Muscle layer of duodenum (tissue), 2 donors: Measurements from ENCODE around the gene REN.

Experiments
- H3K27ac ChIP-seq: one replicate; pipeline ENCODE4 v1.7.0; 2013; ENCODE audit warnings: mild to moderate bottlenecking, low read length
- H3K27me3 ChIP-seq: one replicate; pipeline ENCODE4 v1.7.0; 2013; ENCODE audit warnings: low read depth, mild to moderate bottlenecking, control low read depth, low read length
- H3K36me3 ChIP-seq, 2 donors: one replicate each; pipeline ENCODE4 v1.7.0; 2013; ENCODE audit warnings: low read length in 2 of 2, control low read depth in 1 of 2, mild to moderate bottlenecking in 1 of 2; ENCODE audit not compliant: insufficient read depth in 2 of 2, control insufficient read depth in 1 of 2
- H3K4me1 ChIP-seq, 2 donors: one replicate each; pipeline ENCODE4 v1.7.0; 2013; ENCODE audit warnings: low read length in 2 of 2, mild to moderate bottlenecking in 2 of 2, control low read depth in 1 of 2, moderate library complexity in 1 of 2; ENCODE audit not compliant: insufficient read depth in 2 of 2, control insufficient read depth in 1 of 2
- H3K4me3 ChIP-seq, 2 donors: one replicate each; pipeline ENCODE4 v1.7.0; 2013; ENCODE audit warnings: low read length in 2 of 2, low read depth in 1 of 2, mild to moderate bottlenecking in 1 of 2
- H3K9me3 ChIP-seq, 2 donors: one replicate each; pipeline ENCODE4 v1.7.0; 2013; ENCODE audit warnings: low read length in 2 of 2, control low read depth in 1 of 2, mild to moderate bottlenecking in 1 of 2; ENCODE audit not compliant: control insufficient read depth in 1 of 2
- donor health status: healthy.

REN gene

DNA sequence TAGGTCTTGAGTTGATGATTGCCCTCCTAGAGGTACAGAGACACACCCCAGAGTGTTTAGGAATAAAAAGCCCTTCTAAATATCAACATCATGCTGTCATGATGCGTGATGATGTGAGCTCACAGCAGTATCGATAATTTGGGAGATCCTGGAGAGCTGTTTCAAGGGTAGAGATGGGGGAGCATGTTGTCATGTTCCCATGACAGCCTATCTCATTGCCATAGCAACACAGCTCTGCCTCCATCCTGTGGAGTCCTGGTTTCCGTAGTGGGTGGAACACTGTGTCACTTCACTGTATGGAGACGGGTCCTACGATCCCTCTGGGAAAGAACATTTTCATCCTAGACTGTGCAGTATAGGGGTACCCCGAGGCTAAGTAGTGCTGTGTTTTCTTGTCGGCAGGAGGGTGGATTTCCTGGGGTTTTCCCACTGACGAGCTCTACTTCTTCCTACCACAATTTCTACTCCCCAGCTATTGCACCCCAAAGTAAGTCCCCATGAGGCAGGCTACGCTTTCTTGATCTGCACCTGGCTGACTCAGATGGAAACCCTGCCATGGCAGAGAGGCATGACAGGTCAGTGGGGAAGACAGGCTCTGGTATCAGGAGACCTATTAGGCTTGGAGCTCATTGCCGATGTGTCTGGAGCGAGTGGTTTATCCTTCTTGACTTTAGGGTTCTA is 23.0 kb upstream of the REN start:
- no peak overlapping the region for H3K4me3 ChIP-seq
- H3K27me3 ChIP-seq = peaks cover 7% of the 10 kb centered on the region
- no peaks in the 10 kb centered on the region for H3K9me3 ChIP-seq
- H3K4me1 ChIP-seq = no peaks in the 10 kb centered on the region
- no peak overlapping the region for H3K27ac ChIP-seq
- H3K36me3 ChIP-seq = no peaks in the 10 kb centered on the region

DNA sequence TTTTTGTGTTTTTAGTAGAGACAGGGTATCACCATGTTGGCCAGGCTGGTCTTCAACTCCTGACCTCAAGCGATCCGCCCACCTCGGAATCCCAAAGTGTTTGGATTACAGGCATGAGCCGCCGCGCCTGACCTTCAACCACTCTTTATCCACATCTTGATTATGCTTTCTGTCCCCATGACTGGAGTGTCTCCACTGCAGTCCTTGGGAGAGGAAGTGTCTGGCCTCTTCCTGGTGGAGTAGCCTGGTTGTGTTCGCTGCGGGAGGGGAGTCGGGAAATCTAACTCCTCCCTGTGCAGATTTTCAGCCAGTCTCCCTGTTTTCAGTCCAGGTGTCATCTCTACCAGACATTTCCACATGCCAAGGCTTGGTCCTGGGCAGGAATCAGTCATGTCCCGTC is 20.5 kb upstream of the REN start:
- no peaks in the 10 kb centered on the region for H3K9me3 ChIP-seq
- no peak overlapping the region for H3K4me3 ChIP-seq
- no peaks in the 10 kb centered on the region for H3K36me3 ChIP-seq
- peaks cover 7% of the 10 kb centered on the region for H3K27me3 ChIP-seq
- no peak overlapping the region for H3K27ac ChIP-seq
- H3K4me1 ChIP-seq = no peaks in the 10 kb centered on the region

- no peaks in the 10 kb centered on the region for H3K9me3 ChIP-seq
- no peaks in the 10 kb centered on the region for H3K36me3 ChIP-seq
- H3K4me1 ChIP-seq = no peaks in the 10 kb centered on the region
- no peak overlapping the region for H3K4me3 ChIP-seq
- no peaks in the 10 kb centered on the region for H3K27me3 ChIP-seq
- no peak overlapping the region for H3K27ac ChIP-seq
These were observed 15.0 kb upstream of the REN start for GRCh38 chr1:204181116-204181515.

DNA sequence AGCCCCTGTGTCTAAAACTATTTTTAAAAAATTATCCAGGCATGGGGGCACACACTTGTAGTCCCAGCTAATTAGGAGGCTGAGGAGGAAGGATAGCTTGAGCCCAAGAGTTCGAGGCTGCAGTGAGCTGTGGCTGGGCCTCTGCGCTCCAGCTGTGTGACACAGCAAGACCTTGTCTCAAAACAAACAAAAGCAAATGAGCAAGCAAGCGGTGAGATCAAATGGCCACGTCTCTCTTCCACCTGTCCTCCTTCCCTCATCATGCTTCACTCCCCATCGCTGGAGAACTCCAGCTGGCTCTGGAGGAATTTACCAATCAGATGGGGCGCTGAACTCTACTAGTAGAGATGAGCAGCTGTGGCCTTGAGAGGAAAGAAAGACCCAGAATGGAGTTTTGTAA is 14.0 kb upstream of the REN start:
- no peaks in the 10 kb centered on the region for H3K27me3 ChIP-seq
- H3K4me1 ChIP-seq = no peaks in the 10 kb centered on the region
- H3K27ac ChIP-seq = no peak overlapping the region
- H3K4me3 ChIP-seq = no peak overlapping the region
- no peaks in the 10 kb centered on the region for H3K9me3 ChIP-seq
- no peaks in the 10 kb centered on the region for H3K36me3 ChIP-seq

DNA sequence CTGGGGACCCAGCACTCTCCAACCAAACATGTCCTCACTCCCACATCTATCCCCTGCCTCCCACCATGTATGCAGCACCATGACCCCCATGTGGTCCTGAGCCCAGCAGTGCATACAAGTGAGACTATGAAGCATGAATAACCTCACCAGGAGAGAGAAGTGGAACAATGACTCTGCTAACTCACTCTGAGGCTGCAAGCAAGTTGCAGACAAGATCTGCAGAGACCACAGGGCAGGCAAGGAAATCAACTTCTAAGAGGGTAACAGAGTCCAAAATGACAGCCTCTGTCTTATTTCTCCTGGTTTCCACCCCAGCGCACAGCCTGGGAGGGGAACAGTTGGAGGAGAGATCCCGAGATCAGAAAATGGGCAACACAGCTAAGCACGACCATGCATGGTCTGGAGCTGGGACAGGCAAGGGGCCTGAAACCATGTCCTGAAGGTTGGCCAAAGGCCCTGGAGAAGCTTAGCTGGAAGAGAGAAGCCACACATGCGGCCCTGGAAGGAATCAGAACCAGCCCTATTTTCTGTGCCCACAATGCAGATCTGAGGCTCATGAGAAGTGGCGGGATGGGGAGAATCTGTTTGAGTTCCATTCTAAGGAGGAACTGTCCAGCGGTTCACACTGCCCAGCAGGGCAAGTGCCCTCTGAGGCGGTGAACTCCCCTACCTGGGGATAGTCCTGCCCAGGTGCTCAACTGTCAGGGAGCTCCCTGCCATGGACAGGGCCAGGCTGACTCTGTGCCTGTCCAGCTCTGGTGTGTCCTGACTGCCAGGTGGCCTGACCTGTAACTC is 12.5 kb upstream of the REN start:
- Histone ChIP-seq H3K27me3 (no peaks in the 10 kb centered on the region), H3K27ac (no peak overlapping the region), H3K4me3 (no peak overlapping the region), H3K9me3 (no peaks in the 10 kb centered on the region), H3K4me1 (no peaks in the 10 kb centered on the region), H3K36me3 (no peaks in the 10 kb centered on the region)

- no peak overlapping the region for H3K4me3 ChIP-seq
- H3K9me3 ChIP-seq = no peaks in the 10 kb centered on the region
- no peak overlapping the region for H3K27ac ChIP-seq
- H3K36me3 ChIP-seq = no peaks in the 10 kb centered on the region
- H3K4me1 ChIP-seq = no peaks in the 10 kb centered on the region
- H3K27me3 ChIP-seq = no peaks in the 10 kb centered on the region
These were observed 11.0 kb upstream of the REN start for GRCh38 chr1:204177133-204177532.

GRCh38 chr1:204176049-204176448 is 9.9 kb upstream of the REN start:
- no peaks in the 10 kb centered on the region for H3K4me1 ChIP-seq
- H3K4me3 ChIP-seq = no peak overlapping the region
- H3K36me3 ChIP-seq = no peaks in the 10 kb centered on the region
- no peaks in the 10 kb centered on the region for H3K9me3 ChIP-seq
- H3K27me3 ChIP-seq = no peaks in the 10 kb centered on the region
- no peak overlapping the region for H3K27ac ChIP-seq

GRCh38 chr1:204174958-204175357 is 8.8 kb upstream of the REN start:
- Histone ChIP-seq H3K4me1 (no peaks in the 10 kb centered on the region), H3K9me3 (peaks cover 0 to 9% of the 10 kb centered on the region in 2 donors), H3K36me3 (no peaks in the 10 kb centered on the region), H3K27me3 (no peaks in the 10 kb centered on the region), H3K27ac (no peak overlapping the region), H3K4me3 (no peak overlapping the region)

DNA sequence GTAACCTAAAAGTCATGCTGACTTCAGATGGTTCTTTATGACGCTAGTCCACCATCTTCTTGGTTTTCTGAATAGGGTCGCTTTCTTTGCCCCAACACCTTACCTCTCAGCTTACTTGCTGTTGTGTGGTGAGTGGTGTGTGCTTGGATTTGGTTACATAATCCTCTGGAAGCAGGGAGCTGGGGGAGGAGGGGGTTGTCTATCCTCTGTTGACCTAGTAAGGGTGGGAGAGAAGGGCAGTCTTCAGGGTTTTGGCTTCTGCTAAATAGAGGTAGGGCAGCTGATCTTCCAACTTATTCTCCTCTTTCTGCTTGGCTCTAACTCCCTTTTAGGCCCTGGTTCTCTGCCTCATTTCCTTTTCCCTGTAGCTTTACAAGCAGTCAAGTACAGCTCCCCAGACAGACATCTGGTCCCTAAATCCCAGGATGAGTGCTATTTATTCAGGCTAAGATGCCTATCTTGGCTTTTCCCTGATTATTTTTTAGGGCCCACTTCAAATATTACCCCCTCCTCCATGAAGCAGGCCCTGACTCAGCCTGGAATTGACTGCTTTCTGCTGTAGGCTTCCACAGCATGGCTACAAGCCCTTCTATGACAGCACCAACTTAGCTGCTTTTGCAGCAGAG is 6.4 kb upstream of the REN start:
- Histone ChIP-seq H3K27ac (no peak overlapping the region), H3K27me3 (no peaks in the 10 kb centered on the region), H3K9me3 (peaks cover 0 to 16% of the 10 kb centered on the region in 2 donors)

DNA sequence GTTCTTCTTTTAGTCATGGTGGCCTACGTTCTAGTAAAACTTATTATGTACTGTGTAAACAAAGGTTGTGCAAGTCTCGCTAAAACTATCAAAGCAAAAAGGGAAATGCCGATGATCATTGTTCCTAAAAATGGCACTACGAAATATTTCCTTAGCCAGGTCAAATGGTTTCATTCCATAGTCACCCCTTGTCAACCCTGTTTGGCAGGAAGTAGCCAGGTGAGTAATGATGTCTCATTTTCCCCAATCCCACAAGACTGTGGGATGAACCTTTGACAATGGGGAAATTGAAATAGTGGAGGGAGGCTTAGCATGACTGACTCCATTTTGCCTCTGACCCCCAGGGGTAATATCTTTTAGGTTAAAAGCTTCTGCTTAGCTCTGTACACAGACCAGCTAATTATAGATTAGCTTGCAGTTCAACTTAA is 5.6 kb upstream of the REN start:
- Histone ChIP-seq H3K9me3 (peaks cover 0 to 16% of the 10 kb centered on the region in 2 donors), H3K4me3 (no peak overlapping the region), H3K4me1 (no peaks in the 10 kb centered on the region), H3K36me3 (no peaks in the 10 kb centered on the region), H3K27me3 (no peaks in the 10 kb centered on the region), H3K27ac (no peak overlapping the region)

More for the DNA sequence above, 6.4 kb upstream of the REN start:
- Histone ChIP-seq H3K4me1 (no peaks in the 10 kb centered on the region), H3K4me3 (no peak overlapping the region), H3K36me3 (no peaks in the 10 kb centered on the region)

- no peak overlapping the region for H3K27ac ChIP-seq
- no peaks in the 10 kb centered on the region for H3K36me3 ChIP-seq
- H3K27me3 ChIP-seq = no peaks in the 10 kb centered on the region
- H3K4me3 ChIP-seq = no peak overlapping the region
- H3K9me3 ChIP-seq = peaks cover 0 to 16% of the 10 kb centered on the region in 2 donors
- no peaks in the 10 kb centered on the region for H3K4me1 ChIP-seq
These were observed 4.5 kb upstream of the REN start for GRCh38 chr1:204170494-204171155.
